ENCODE data around the gene MYPOP. TPM values are rescaled to one million over a fixed set of nuclear protein-coding genes. Genes with fewer than 3 reads are reported as not detected.
"Not testable (repeated sequence)": the region's sequence is repeated elsewhere in the genome, so short reads cannot be mapped to it uniquely, and the experiment has no call there.

Gene MYPOP
- total RNA-seq, 1 donor from 2014 or later = 1.4 TPM

DNA sequence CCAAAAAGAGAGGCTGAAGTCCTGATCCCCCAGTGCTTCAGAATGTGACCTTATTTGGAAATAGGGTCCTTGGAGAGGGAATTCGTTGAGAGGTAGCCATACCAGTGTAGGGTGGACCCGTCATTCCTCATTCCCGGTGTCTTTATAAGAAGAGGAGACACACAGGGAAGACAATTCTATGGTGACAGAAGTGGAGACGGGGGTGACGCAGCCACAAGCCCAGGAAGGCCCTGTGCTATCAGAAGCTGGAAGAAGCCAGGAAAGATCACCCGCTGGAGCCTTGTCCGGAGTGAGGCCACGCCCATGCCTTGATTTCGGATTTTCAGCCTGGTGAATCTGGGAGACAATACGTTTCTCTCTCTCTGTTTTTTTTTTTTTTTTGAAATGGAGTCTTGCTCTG is 2.6 kb upstream of the MYPOP start:
- DNase-seq = no peak

DNA sequence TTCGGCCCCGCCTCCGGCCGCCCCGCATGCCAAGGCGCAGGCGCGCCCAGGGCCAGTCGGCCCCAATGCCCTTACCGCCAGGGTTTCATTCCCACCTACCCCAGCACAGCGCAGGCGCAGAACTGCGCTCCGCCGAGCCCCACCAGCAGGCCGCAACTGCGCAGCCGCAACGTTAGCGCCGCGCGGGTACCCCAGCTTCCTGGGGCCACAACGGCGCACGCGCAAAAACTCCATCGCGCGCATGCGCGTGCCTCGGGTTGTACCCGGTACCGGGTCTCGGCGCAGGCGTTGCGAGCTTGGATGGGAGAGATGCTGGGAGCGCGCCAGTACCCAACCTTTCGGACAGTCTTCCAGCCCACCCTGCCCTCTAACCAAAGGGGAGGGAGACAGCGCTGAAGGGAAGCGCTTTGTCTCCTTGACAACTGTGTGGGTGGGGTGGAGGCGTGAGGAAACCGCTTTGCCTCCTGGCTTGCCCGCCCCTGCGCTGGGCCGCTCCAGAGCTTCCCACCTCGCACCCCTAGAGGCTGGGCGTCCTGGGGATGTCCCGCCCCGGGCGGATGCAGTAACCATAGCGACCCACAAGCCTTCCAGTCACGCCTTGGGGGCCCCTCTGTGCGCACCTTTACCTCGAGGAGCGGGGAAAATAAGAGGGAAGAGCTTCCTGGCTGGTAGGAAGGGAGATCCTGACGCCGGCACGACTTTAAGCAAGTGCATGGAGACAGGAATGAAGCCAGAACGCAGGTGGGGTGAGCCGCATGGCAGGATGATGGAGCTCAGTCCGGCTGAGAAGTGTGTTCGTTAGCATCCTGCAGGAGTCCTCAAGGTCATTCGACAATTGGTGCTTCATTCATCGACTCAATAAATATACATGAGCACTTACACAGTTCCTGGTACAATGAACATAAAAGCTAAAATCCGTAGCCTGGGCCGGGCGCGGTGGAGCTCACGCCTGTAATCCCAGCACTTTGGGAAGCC is 525 bp upstream of the MYPOP start:
- DNase-seq = peak; percentile 98

DNA sequence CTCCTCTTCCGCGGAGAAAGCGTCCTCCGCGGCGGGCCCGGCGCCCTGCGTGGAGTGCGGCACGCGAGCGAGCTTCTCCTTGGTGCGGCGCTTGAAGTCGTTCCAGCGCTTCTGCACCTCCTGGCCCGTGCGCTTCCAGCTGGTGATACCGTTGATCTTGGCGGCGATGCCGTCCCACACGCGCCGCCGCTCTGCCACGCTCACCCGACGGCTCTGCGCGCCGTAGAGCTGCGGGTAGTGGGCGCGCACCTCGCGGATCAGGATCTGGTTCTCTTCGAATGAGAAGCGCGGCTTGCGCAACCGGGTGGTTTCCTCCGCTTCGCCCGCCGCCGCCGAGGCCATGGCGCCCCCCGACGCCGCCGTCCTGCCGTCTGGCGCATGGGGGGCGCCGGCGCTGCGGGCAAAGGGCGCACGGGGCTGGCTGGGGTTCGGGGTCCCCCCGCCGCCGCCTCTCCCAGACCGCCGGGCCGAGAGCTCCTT is 941 bp downstream of the MYPOP start:
- peak; percentile 47 for DNase-seq

DNA sequence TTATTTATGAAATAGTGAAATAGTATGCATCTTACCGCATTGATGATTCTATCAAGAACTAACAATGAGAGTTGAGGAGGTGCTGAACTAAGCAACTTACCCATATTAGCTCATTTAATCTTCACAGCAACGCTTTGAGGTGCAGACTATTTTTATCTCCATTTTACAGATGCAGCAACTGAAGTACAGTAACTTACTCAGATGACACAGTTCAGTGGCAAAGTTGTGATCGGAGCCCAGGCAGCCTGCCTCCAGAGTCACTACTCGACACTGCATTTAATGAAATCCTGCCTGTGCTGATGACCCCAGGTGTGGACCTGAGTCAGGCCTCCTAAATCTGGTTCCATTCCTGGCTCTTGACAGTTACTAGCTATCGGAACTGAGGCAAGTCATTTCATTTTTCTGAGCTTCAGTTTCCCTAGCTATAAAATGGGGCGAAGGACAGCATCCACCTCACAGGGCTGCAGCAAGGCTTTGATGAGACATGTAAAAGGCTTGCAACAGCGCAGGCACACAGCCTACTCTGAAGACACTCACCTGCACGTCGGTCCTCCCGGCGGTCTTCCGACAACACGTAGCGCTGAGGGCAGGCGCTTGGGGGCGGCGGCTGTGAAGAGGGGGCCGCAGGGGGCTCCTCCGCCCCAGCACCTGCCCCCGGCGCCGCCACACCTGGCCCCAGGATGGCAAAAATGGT is 1.5 kb downstream of the MYPOP start:
- no peak for DNase-seq

DNA sequence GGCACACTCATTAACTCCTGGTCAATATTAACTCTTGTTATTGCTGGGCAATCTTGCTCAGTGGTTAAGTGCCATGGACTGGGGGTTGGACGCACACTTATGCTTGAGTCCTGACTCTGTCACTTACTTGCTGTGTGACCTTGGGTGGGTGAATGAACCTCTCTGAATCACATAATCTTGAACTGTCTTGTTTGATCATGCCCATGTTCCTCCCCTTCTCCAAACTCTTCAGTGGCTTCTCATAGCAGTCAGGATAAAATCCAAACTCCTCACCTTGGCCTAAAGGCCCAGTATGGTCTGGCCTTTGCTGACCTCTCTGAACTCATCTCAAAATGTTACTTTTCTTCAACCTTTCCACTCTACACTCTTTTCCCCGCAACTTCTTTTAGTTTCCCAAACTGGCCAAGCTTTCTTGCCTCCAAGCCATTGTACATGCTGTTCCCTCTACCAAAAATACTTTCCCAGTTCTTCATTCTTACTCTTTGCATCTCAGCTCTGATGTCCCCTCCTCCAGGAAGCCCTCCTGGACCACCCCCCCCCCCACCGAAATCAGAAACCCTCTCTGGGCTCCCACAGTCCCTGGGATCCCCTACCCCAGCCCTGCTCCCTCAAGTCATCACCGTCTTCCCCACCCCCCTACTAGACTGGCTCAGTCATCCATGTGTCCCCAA is 2.4 kb downstream of the MYPOP start:
- DNase-seq = no peak

DNA sequence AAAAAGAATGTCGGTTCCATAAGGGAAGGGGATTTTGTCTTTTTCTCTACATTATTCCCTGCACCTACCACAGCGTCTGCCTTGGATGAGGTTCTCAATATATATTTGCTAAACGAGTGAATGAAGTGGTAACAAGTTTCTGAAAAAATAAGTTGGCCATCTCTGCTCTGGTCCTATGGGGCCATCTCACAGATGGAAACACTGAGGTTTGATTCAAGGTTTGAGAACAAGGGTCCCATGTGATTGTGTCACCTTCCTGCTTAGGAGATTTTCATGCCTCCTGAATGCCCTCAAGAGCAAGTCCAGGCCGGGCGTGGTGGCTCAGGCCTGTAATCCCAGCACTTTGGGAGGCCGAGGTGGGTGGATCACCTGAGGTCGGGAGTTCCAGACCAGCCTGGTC is 3.2 kb downstream of the MYPOP start:
- DNase-seq = no peak

DNA sequence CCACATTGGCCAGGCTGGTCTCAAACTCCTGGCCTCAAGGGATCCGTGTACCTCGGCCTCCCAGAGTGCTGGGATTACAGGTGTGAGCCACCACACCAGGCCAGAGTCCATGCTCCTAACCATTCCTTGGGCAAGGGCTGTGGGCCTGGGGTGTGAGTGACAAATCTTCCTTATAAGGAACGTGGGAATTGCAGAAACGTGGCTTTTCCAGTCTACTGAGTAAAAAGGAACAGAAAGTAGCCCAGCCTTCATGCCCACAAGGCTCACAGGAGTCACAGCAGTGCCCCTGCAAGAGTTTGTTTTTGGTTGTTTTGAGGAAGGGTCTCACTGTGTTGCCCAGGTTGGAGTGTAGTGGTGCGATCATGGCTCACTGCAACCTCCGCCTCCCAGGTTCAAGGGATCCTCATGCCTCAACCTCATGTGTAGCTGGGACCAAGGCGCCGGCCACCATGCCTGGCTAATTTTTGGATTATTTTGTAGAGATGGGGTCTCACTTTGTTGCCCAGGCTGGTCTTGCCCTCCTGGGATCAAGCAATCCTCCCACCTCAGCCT is 5.1 kb downstream of the MYPOP start:
- DNase-seq = no peak

DNA sequence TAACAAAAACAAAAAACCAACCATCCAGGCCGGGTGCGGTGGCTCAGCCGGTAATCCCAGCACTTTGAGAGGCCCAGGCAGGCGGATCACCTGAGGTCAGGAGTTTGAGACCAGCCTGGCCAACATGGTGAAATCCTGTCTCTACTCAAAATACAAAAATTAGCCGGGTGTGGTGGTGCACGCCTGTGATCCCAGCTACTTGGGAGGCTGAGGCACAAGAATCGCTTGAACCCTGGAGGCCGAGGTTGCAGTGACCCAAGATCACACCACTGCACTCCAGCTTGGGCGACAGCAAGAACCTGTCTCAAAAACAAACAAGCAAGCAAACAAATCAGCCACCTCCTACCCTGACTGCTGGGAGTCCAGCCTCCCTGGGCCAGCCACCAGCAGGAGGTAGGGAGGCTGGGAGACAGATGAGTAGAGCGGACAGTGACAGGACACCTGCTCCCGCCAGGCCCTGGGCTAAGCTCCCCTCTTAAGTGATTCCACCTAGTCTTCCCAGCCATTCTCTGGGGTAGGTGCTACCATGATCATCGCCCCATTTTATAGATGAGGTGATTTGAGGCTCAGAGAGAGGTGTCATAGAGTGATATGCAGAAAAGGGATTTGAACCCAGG is 6.3 kb downstream of the MYPOP start:
- not testable (repeated sequence) for DNase-seq

DNA sequence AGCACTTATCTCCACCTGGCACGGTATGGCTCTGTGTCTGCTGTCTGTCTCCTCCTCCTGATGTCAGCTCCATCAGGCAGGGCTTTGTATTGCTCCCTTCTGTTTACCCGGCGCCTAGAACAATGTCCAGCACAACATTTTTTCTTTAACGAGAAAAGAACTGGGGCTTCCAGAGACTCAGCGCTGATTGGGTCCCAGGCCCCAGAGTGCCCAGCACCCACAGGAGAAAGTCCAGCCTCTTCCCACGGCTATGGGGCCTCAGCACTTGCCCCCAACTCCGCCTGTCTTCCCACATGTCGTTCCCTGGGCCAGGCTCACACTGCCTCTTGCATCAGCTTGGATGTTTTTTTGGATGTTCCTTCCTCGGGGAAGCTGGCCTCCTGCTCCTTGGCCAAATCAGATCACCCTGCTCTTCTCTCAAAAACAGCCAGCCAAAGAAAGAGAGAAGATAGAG is 6.9 kb downstream of the MYPOP start:
- no peak for DNase-seq

DNA sequence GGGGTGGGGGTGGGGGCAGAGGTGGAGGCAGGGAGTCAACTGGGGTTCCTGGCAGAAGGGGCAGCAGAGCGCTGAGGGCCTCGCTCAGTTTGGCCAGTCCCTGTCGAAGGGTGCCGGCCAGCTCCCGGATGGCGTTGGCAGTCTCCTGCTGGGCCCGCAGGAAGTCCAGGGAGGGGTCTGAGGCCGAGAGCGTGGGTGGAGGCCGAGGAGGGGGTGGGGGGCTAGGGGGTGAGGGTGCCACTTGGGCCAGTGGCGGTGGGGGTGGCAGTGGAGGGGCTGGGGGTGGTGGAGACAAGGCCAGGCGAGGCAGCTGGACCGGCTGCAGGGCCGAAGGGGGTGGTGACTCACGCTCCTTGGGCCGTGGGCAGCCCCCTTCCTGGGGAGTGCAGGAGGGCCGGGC is 11.5 kb downstream of the MYPOP start:
- DNase-seq = no peak

DNA sequence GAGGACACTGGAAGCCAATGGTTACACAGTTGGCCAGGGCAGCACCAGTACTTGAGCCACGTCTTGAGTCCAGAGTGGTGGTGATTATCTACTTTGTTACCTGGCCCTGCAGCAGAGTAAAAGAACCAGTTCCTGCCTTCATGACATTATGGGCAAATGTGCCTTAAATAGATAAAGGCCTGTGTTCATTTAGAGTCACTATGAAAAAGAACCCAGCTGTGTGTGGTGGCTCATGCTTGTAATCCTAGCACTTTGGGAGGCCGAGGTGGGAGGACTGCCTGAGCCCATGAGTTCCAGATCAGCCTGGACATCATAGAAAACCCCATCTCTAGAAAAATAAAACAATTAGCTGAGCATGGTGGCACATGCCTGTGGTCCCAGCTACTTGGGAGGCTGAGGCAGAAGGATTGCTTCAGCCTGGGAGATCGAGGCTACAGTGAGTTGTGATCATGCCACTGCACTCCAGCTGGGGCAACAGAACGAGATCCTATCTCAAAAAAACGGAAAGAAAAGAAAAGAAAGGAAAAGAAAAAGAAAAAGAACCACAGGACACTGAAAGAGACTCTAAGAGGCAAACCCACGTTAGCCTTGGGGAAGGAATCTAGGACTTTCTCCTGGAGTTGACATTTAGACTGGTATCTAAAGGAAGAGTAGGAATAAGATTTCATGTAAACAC is 13.1 kb downstream of the MYPOP start:
- DNase-seq = no peak

DNA sequence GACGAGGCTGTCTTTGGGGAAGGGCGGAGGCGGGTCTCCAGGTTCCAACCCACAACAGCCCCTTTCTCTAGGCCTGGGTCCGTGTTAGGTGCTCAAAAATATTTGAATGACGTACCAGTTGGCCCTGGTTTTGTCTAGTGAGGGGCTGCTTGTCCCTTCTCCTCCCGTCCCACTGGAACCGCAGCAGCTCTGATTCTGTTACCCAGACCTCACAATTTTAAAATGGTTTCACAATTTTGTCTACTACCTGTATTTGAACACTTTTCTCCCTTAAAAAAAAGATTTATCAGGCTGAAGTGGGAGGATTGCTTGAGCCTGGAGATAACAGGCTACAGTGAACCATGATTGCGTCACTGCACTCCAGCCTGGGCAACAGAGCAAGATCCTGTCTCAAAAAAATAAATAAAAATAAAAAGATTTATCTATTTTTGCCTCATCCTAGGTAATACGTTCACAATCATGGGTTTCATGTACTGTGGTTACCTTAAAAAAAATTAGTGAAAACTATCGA is 15.2 kb downstream of the MYPOP start:
- DNase-seq = no peak

DNA sequence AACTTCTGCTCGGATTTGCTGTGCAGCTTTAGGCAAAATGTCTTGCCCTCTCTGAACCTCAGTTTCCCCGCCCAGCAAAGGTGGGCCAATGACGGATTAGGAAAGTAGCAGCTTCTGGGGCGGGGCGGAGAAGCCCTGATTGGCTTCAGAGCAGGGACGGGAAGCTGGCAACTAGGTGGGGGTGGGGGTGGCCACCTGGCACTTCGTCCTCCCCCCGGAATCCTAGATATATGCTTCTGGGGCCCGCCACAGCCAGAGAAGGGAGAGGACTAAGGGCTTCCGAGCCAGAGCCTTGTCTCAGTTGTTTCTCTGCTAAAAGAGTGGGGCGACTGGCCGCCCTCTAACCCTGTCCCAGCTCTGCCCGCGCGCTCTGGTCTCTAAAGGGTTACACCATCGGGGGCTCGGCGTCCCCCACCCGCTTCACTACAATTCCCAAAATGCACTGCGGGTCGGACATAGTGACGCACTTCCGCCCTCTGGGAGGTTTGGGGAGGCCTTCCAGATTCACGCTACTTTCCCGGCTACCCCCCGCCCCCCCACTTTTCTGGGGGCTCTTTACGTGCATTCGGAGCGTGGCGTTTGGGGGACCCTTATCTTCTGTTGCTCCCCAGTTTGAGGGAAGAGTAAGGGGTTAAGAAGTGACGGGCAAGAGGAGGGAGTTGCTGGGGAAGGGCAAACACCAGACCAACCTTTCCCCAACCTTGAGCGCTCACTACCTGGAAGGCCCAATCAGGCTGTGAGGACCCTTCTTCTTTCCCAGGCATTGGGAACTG is 15.8 kb downstream of the MYPOP start:
- DNase-seq = peak; percentile 95

DNA sequence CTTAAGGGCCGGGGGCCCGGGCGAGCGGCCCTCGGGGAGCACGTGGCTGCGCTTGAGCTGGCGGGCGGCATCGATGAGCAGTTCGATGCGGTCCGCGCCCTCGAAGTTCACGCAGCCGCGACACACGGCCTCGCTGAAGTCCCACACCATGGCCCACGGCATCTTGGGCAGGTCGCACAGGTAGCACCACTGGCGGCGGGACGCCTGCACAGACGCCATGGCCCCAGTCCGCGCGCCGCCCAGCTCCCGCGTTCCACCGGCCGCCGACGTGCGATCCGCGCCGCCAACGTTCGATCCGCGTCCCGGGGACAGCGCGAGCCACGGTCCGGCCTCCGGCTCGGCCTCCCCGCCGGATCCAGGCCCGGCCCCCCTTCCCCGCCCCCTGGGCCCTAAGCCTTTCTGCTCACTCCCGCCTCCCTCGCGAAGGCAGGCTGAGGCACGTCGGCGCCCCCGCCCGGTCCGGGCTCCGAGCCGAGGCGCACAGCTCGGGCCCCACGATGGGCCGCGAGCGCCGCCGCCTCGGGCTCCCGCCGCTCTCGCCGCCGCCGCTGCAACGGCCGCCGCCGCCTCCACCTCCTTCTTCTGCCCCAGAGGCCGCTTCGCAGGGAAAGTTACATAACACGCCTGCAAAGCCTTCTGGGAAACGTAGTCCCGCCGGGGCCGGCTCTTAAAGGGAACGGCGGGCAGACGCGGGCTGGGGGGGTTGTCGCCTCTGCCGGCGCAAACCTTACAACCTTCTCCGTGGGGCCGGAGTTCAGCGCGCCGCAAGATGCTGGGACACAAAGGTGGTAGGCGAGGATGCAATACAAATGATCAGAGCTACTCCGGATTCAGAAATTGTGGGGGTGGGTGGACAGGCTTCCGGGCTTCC is 16.6 kb downstream of the MYPOP start, which contains the start of gene IRF2BP1:
Gene IRF2BP1 (minus strand): TSS at position 586 of the 871 bp plus-strand sequence. CDS start 367 bp downstream, at position 219.
- peak; percentile 94 for DNase-seq

DNA sequence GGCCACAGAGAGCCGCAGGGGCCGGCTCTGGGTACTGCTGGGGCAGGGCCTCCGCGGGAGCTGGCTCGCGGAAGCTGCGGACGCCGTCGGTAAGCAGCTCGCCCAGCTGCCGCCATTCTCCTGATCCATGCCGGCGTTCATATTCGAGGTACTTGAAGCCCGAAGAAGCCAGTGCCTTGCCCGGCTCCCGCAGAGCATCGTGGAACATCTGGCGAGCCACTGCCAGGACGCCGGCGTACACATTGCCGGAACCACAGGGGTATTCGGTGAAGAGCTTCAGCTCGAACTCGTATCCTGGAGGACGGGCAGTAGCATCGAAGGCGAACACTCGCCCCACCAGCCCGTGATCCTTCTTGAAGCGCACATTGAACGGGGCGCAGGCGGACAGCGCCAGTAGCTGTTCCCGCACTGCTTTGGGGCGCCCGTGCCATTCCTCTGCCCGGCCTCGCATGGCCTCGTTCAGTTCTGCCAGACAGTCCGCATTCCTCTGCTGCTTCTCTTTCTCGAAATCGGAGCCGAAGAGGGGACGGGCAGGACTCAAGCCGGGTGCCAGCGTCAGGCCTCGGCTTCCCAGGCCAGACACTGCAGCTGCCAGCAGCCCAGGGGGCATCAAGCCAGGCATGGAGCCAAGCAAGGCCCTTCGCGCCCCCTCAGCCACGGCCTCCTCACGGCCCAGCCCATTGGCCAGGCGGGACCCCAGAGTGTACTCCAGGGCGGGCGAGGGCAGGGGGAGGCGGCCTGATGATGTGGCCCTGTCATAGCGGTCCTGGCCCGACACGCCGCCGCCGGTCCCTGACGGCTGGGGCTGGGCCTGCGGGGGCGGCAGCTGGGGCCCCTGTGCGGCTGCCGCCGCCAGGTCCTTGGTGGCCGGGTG is 17.5 kb downstream of the MYPOP start:
- DNase-seq = no peak

DNA sequence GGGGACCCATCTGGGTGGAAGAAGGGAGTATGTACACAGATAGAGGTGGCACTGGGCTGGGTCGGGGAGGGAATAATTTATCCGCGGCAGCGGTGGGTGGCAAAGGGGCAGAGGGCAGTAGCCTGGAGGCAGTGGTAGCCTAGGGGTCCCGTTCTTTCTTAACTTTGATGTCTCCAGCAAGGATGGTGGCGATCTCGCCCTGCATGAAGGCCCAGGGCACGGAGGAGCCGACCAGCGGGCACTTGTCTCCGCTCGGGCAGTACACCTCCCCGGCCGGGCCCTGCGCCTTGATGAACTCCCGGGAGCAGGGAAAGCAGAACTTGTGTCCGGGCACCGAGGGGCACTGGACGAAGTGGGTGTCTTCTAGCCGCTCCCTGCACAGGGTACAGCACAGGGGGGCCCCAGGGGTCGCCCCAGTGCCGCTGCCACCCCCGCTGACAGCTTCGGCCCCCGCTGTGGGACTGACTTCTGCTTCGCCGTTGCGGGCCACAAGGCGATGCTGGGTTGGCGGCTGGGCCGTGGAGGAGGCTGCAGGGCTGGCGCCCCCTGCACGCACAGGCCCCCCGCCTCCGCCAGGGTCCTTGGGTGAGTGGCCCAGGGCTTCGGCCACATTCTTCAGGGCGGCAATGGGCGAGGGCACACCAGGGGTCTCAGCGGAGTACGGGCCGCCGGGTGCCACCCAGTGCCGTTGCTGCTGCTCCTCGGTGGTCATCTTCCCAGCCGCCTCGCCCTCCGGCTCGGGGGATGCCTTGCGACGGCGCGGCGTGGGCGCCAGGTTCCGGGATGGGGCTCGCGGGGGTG is 18.3 kb downstream of the MYPOP start:
- DNase-seq = no peak

DNA sequence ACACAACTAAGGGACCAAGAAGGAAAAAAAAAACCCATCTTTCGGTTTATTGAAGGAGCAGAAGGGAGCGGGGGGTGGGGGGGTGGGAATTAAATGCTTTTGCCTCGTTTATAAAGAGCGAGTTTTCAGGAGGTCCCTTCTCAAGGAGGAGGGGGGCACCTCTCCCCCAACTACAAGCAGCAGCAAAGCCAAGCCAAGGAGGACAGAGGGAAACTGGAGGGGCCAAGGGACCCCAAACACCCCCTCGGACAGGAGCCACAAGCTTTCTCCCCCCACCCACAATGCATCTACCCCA is 18.9 kb downstream of the MYPOP start:
- DNase-seq = no peak

Data from dermis blood vessel endothelial cell (primary cell).